ENCODE data around the gene CDSN.
"Not testable (repeated sequence)": the region's sequence is repeated elsewhere in the genome, so short reads cannot be mapped to it uniquely, and the experiment has no call there.

Gene CDSN

GRCh38 chr6:31081872-31082271, 38.4 kb downstream of the CDSN start:
- DNase-seq = no peak

- DNase-seq = peak; percentile 51
Observed at GRCh38 chr6:31079656-31080261, 40.5 kb downstream of the CDSN start.

- DNase-seq = no peak
Observed at GRCh38 chr6:31076611-31077010, 43.6 kb downstream of the CDSN start.

- DNase-seq = no peak
Observed at GRCh38 chr6:31075528-31075927, 44.7 kb downstream of the CDSN start.

GRCh38 chr6:31074401-31074800, 45.8 kb downstream of the CDSN start:
- no peak for DNase-seq

- DNase-seq = peak; percentile 47
Observed at GRCh38 chr6:31070711-31071197, 49.5 kb downstream of the CDSN start.

- peak; percentile 57 for DNase-seq
Observed at GRCh38 chr6:31068669-31069340, 51.4 kb downstream of the CDSN start.

GRCh38 chr6:31067891-31068668, 52.2 kb downstream of the CDSN start:
- not testable (repeated sequence) for DNase-seq

GRCh38 chr6:31067028-31067427, 53.2 kb downstream of the CDSN start:
- DNase-seq = not testable (repeated sequence)

GRCh38 chr6:31065556-31065955, 54.7 kb downstream of the CDSN start:
- no peak for DNase-seq
